H1 (cell line): Measurements from ENCODE around the gene PHLDA1. TPM values are rescaled to one million over a fixed set of nuclear protein-coding genes. Genes with fewer than 3 reads are reported as not detected.

Experiments
- CTCF ChIA-PET: fragments of 300-600 bp; sonication (Branson Sonifier 250); formaldehyde crosslinking; loops from one replicate; lab custom pipeline; 2021; ENCODE audit not compliant: partially characterized antibody; lab: Charles Lee
- POLR2A ChIA-PET: fragments of 300-600 bp; sonication (Branson Sonifier 250); formaldehyde crosslinking; loops from one replicate; lab custom pipeline; 2021; ENCODE audit warnings: inconsistent platforms; ENCODE audit not compliant: partially characterized antibody; lab: Charles Lee
- DNase-seq, 2 experiments: peaks; one replicate each; pipeline versions ENCODE4 v3.0.0 to v3.0.0-alpha.2; 2010 to 2022; ENCODE audit warnings: low spot score in 2 of 2, low read depth in 1 of 2, mixed read lengths in 1 of 2
- FAIRE-seq: peaks from 2 replicates; lab custom pipeline; 2011; peaks lifted over from hg19 to GRCh38; lab: Jason Lieb, UNC
- H2AFZ ChIP-seq: 2 replicates; pipeline ENCODE4 v1.8.1; 2012; ENCODE audit warnings: low read length, inconsistent platforms
- H2AK5ac ChIP-seq: 2 replicates; pipeline ENCODE4 v1.6.1; 2013; ENCODE audit warnings: low read depth, low read length
- H2BK120ac ChIP-seq: replicated peaks from 2 replicates; pipeline ENCODE3; 2013; ENCODE audit warnings: low read depth, low read length, inconsistent platforms
- H2BK12ac ChIP-seq: 2 replicates; pipeline ENCODE4 v1.6.1; 2013; ENCODE audit warnings: low read depth, low read length
- H2BK15ac ChIP-seq: 2 replicates; pipeline ENCODE4 v1.6.1; 2013; ENCODE audit warnings: low read length
- H2BK20ac ChIP-seq: 2 replicates; pipeline ENCODE4 v1.6.1; 2013; ENCODE audit warnings: low read length
- H2BK5ac ChIP-seq: 2 replicates; pipeline ENCODE4 v1.6.1; 2013; ENCODE audit warnings: low read depth, low read length
- H3K14ac ChIP-seq: 2 replicates; pipeline ENCODE4 v1.6.1; 2013; ENCODE audit warnings: inconsistent platforms; ENCODE audit not compliant: insufficient read length
- H3K18ac ChIP-seq: 2 replicates; pipeline ENCODE4 v1.6.1; 2013; ENCODE audit warnings: low read length; ENCODE audit errors: extremely low read depth
- H3K23ac ChIP-seq: 2 replicates; pipeline ENCODE4 v1.6.1; 2013; ENCODE audit warnings: inconsistent platforms; ENCODE audit not compliant: insufficient read length
- H3K23me2 ChIP-seq: 2 replicates; pipeline ENCODE4 v1.6.1; 2013; ENCODE audit warnings: low read depth, low read length
- H3K27ac ChIP-seq: 2 replicates; pipeline ENCODE4 v1.6.1; 2011; ENCODE audit warnings: low read depth, low read length, inconsistent platforms
- H3K27me3 ChIP-seq, 4 experiments: replicated peaks in 1 of 4; 1 replicate in 1 of 4; 2 replicates in 3 of 4; pipeline versions ENCODE4 v1.6.1 to v1.8.1; 2011 to 2013; ENCODE audit warnings: low read length in 3 of 4, mild to moderate bottlenecking in 3 of 4, inconsistent platforms in 2 of 4, mixed read lengths in 2 of 4, moderate library complexity in 1 of 4; ENCODE audit not compliant: control insufficient read depth in 3 of 4, insufficient read depth in 3 of 4; ENCODE audit errors: extremely low read depth in 1 of 4
- H3K36me3 ChIP-seq, 4 experiments: 2 replicates each; pipeline versions ENCODE4 v1.6.1 to v1.8.1; 2011 to 2013; ENCODE audit warnings: mild to moderate bottlenecking in 4 of 4, low read length in 3 of 4, moderate library complexity in 2 of 4, control low read depth in 1 of 4, inconsistent platforms in 1 of 4; ENCODE audit not compliant: insufficient read depth in 4 of 4, control insufficient read depth in 2 of 4
- H3K4ac ChIP-seq: replicated peaks from 2 replicates; pipeline ENCODE3; 2013; ENCODE audit warnings: low read length, low read depth, mixed read lengths, inconsistent platforms; ENCODE audit not compliant: insufficient read length
- H3K4me1 ChIP-seq, 4 experiments: replicated peaks in 1 of 4; 1 replicate in 1 of 4; 2 replicates in 3 of 4; pipeline versions ENCODE4 v1.6.1 to v1.8.1; 2011 to 2013; ENCODE audit warnings: low read length in 3 of 4, inconsistent platforms in 2 of 4, mixed read lengths in 1 of 4; ENCODE audit not compliant: insufficient read depth in 4 of 4, control insufficient read depth in 3 of 4
- H3K4me2 ChIP-seq, 2 experiments: 2 replicates each; pipeline versions ENCODE4 v1.6.1 to v1.8.1; 2011 to 2013; ENCODE audit warnings: low read depth in 2 of 2, low read length in 2 of 2, control low read depth in 1 of 2, inconsistent platforms in 1 of 2, mild to moderate bottlenecking in 1 of 2; ENCODE audit not compliant: insufficient read depth in 1 of 2
- H3K4me3 ChIP-seq, 4 experiments: fragments of 200-600, 300-600 bp in 1 of 4; sonication (generic), shearing (Covaris generic), sonication (Bioruptor Twin) in 1 of 4; 2 replicates each; pipeline versions ENCODE4 v1.5.1 to v1.8.1; 2011 to 2016; ENCODE audit warnings: low read length in 4 of 4, low read depth in 3 of 4, control low read depth in 2 of 4, inconsistent platforms in 2 of 4, mild to moderate bottlenecking in 2 of 4, mixed read lengths in 1 of 4, moderate library complexity in 1 of 4; ENCODE audit not compliant: insufficient read depth in 2 of 4; ENCODE audit errors: extremely low read depth in 1 of 4
- H3K56ac ChIP-seq: replicated peaks from 2 replicates; pipeline ENCODE3; 2013; ENCODE audit warnings: low read depth, mild to moderate bottlenecking, mixed read lengths, low read length, inconsistent platforms; ENCODE audit not compliant: insufficient read length
- H3K79me1 ChIP-seq: 2 replicates; pipeline ENCODE4 v1.6.1; 2013; ENCODE audit warnings: low read depth, low read length, control low read depth
- H3K79me2 ChIP-seq, 2 experiments: 2 replicates each; pipeline versions ENCODE4 v1.6.1 to v1.8.1; 2012 to 2013; ENCODE audit warnings: low read length in 2 of 2, mild to moderate bottlenecking in 2 of 2, inconsistent platforms in 1 of 2; ENCODE audit not compliant: insufficient read depth in 2 of 2, control insufficient read depth in 1 of 2
- H3K9ac ChIP-seq, 4 experiments: replicated peaks in 1 of 4; 1 replicate in 1 of 4; 2 replicates in 3 of 4; pipeline versions ENCODE4 v1.6.1 to v1.8.1; 2011 to 2013; ENCODE audit warnings: low read depth in 3 of 4, low read length in 3 of 4, control low read depth in 2 of 4, mild to moderate bottlenecking in 2 of 4, moderate library complexity in 2 of 4, inconsistent platforms in 1 of 4; ENCODE audit errors: extremely low read depth in 1 of 4
- H3K9me3 ChIP-seq, 2 experiments: 2 replicates each; pipeline versions ENCODE4 v1.6.1 to v1.8.1; 2012 to 2013; ENCODE audit warnings: mild to moderate bottlenecking in 2 of 2, moderate library complexity in 2 of 2, control low read depth in 1 of 2, inconsistent platforms in 1 of 2, low read depth in 1 of 2, low read length in 1 of 2, mixed read lengths in 1 of 2; ENCODE audit not compliant: insufficient read depth in 2 of 2
- H4K20me1 ChIP-seq, 2 experiments: replicated peaks in 1 of 2; 2 replicates each; pipeline versions ENCODE3 to v1.8.1; 2011 to 2013; ENCODE audit warnings: inconsistent platforms in 2 of 2, low read length in 2 of 2, mild to moderate bottlenecking in 1 of 2; ENCODE audit not compliant: insufficient read depth in 2 of 2, control insufficient read depth in 1 of 2
- H4K5ac ChIP-seq: 2 replicates; pipeline ENCODE4 v1.6.1; 2013; ENCODE audit warnings: low read length, low read depth, mixed read lengths, inconsistent platforms; ENCODE audit not compliant: insufficient read length
- H4K8ac ChIP-seq: 2 replicates; pipeline ENCODE4 v1.8.0; 2013; ENCODE audit warnings: mild to moderate bottlenecking, moderate library complexity, low read length, inconsistent platforms; ENCODE audit not compliant: insufficient read depth; ENCODE audit errors: extremely low read depth
- H4K91ac ChIP-seq: replicated peaks from 2 replicates; pipeline ENCODE3; 2013; ENCODE audit warnings: low read length, mixed read lengths, inconsistent platforms; ENCODE audit not compliant: insufficient read length
- JUN ChIP-seq: IDR thresholded peaks from 2 replicates; pipeline ENCODE4 v1.6.1; 2011; ENCODE audit warnings: low read depth, mild to moderate bottlenecking, improper control_type of control experiment, low read length
- PHF8 ChIP-seq: fragments of 200-600 bp; sonication (generic); conservative IDR thresholded peaks from 2 replicates; pipeline ENCODE4 v1.7.1; 2012; ENCODE audit warnings: low read depth, mild to moderate bottlenecking, inconsistent platforms, low read length, moderate library complexity
- TEAD4 ChIP-seq: IDR thresholded peaks from 2 replicates; pipeline ENCODE4 v1.6.1; 2012; ENCODE audit warnings: low read depth, low read length, inconsistent platforms, mixed read lengths
- WGBS, 2 experiments: shearing (Covaris generic) in 1 of 2; methylation state at CpG; one replicate each; pipeline versions ENCODE4 v1.1.6 to v1.1.7; 2013 to 2015; ENCODE audit warnings: low lambda C conversion rate in 2 of 2, mixed read lengths in 2 of 2, inconsistent platforms in 1 of 2, low coverage in 1 of 2, missing lambda C conversion rate in 1 of 2; ENCODE audit not compliant: insufficient replicate concordance in 2 of 2, insufficient coverage in 1 of 2, insufficient read length in 1 of 2; ENCODE audit errors: extremely low coverage in 1 of 2, missing lambda C conversion rate in 1 of 2; 5-methylcytosine and 5-hydroxymethylcytosine counted together
- polyA plus RNA-seq, 7 experiments: library from polyadenylated mRNA; depleted of rRNA in 3 of 7; stranded (reverse) in 5 of 7; unstranded in 2 of 7; fragments of >200 nt in 5 of 7; fragments of 200-250 nt in 2 of 7; gene quantifications; 1 replicate in 5 of 7; 2 replicates in 1 of 7; 4 replicates in 1 of 7; pipeline versions ENCODE4 v1.2.1 to v1.2.3, GENCODE V29; 2011 to 2013; ENCODE audit warnings: missing spikeins in 2 of 7, mixed read lengths in 2 of 7
- total RNA-seq: library from RNA; stranded (reverse); fragmentation: NEBNext Ultra II Directional; extraction: Animal tissue kit (Norgen Biotek cat#: 25700); gene quantifications from 2 replicates; pipeline ENCODE4 v1.2.1, GENCODE V29; 2021

The PHLDA1 gene
- total and polyA plus RNA-seq, 2 of the 8 experiments (the other 6 are each of a cell fraction or from before 2014, with no cell fraction given): 18.9 to 19.4 TPM

DNA sequence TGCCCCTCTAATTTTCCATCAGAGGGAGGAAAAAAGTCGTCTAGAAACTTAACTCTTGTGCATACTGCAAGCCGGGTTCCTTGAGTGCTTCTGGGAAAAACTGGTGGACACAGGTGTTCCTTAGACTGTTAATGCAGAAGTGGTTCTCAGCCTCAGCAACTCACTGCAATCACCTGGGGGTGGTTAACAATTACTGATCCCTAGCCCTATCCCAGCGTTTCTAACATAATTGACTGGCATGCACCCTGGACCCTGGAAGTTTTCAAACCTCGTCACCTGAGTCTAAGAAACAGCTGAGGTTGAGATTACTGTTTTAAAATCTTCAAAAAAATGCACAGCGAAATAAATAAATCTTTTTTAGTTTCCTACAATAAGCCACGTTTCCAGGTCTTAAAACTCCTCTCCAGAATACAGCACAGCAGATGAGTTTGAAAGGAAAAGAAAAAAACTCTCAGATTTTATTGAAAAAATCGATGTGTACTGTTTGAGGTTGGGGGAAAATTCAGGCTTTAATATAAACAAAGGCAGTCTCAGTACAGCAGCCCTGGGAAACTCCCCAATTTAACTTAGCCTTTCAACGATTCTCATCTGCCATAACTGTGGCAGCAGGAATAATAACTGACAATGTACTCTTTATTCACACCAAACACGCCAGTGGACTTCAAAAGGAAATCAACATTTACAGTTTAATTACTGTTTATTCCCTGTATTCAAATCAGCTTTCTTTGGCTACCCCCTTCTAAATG, 45.4 kb downstream of the PHLDA1 start:
- Histone ChIP-seq H3K4ac (no peak overlapping the region), H3K14ac (no peak overlapping the region), H3K23me2 (no peaks in the 10 kb centered on the region), H3K36me3 (no peaks in the 10 kb centered on the region), H3K79me1 (no peaks in the 10 kb centered on the region), H3K4me2 (no peak overlapping the region), H3K4me1 (peaks cover 0 to 3% (median 0%) of the 10 kb centered on the region in 4 experiments; a peak in 1 of 7 replicates), H2AFZ (no peak overlapping the region; the same call in 1 of the 2 replicates), H3K56ac (no peak overlapping the region), H4K91ac (no peak overlapping the region), H2BK20ac (no peak overlapping the region), H3K27me3 (no peaks in the 10 kb centered on the region), H3K18ac (no peak overlapping the region), H2BK5ac (no peak overlapping the region), H3K4me3 (no peak overlapping the region), H4K20me1 (no peaks in the 10 kb centered on the region), H3K9me3 (no peaks in the 10 kb centered on the region), H2AK5ac (no peak overlapping the region), H2BK15ac (no peak overlapping the region), H3K23ac (no peak overlapping the region), H2BK120ac (no peak overlapping the region), H3K9ac (no peak overlapping the region), H4K5ac (no peak overlapping the region), H3K79me2 (no peaks in the 10 kb centered on the region), H2BK12ac (no peak overlapping the region), H3K27ac (no peak overlapping the region), H4K8ac (no peak overlapping the region)
- POLR2A ChIA-PET: no interaction called here
- FAIRE-seq: no peak
- CTCF ChIA-PET: interaction anchor here (0.7 to 1.1 kb wide), 2 partner anchors 9 to 662 kb away, joined by 4 read pairs; no protein-coding TSS in a partner anchor
- DNase-seq: no peak
- no peak for TF ChIP-seq TEAD4
- no peak for TF ChIP-seq PHF8
- no peak for TF ChIP-seq JUN
- 72% methylated on average over 9 of the region's 9 CpGs; no CpG with 5 or more reads in 1 of the 2 experiments for WGBS, 2 experiments
